Measurements from ENCODE around the gene BRD3. TPM values are rescaled to one million over a fixed set of nuclear protein-coding genes. Genes with fewer than 3 reads are reported as not detected.

BRD3 gene
- total RNA-seq, 1 donor from 2014 or later = 32.0 TPM

- Histone ChIP-seq H3K36me3 (peaks cover 81 to 98% of the 10 kb centered on the region in 2 donors), H3K27ac (no peak overlapping the region), H3K9me3 (no peaks in the 10 kb centered on the region), H3K4me1 (peaks cover 0 to 4% of the 10 kb centered on the region in 2 donors), H3K4me3 (no peak overlapping the region), H3K27me3 (no peaks in the 10 kb centered on the region)
- intact Hi-C loops (cut with DNase I) = no loop called here
- no peak for TF ChIP-seq CTCF (IDR thresholded peaks at IDR 0.05)
- DNase-seq (ENCODE audit: low spot score in 2 of 2) = no peak
These were observed 19.3 kb downstream of the BRD3 start for GRCh38 chr9:134048582-134048968.

- no peaks in the 10 kb centered on the region for H3K9me3 ChIP-seq
- H3K4me3 ChIP-seq = no peak overlapping the region
- no peak overlapping the region for H3K27ac ChIP-seq
- intact Hi-C loops (cut with DNase I) = no loop called here
- DNase-seq (ENCODE audit: low spot score in 2 of 2) = no peak
- TF ChIP-seq CTCF (IDR thresholded peaks at IDR 0.05) = no peak
- no peaks in the 10 kb centered on the region for H3K27me3 ChIP-seq
- peaks cover 0 to 4% of the 10 kb centered on the region in 2 donors for H3K4me1 ChIP-seq
- peaks cover 82 to 98% of the 10 kb centered on the region in 2 donors for H3K36me3 ChIP-seq
These were observed 19.8 kb downstream of the BRD3 start for GRCh38 chr9:134047868-134048581.

- Histone ChIP-seq H3K4me1 (peaks cover 0 to 4% of the 10 kb centered on the region in 2 donors), H3K36me3 (peaks cover 75 to 94% of the 10 kb centered on the region in 2 donors), H3K4me3 (no peak overlapping the region), H3K27ac (no peak overlapping the region), H3K9me3 (no peaks in the 10 kb centered on the region), H3K27me3 (no peaks in the 10 kb centered on the region)
- intact Hi-C loops (cut with DNase I) = no loop called here
- DNase-seq (ENCODE audit: low spot score in 2 of 2) = no peak
- TF ChIP-seq CTCF (IDR thresholded peaks at IDR 0.05) = no peak
These were observed 20.7 kb downstream of the BRD3 start for GRCh38 chr9:134046894-134047681.

GRCh38 chr9:134045841-134046544, 21.8 kb downstream of the BRD3 start:
- TF ChIP-seq CTCF (IDR thresholded peaks at IDR 0.05) = no peak
- no peak for DNase-seq (ENCODE audit: low spot score in 2 of 2)
- intact Hi-C loops (cut with DNase I) = no loop called here
- Histone ChIP-seq H3K4me1 (peaks cover 0 to 4% of the 10 kb centered on the region in 2 donors), H3K27ac (no peak overlapping the region), H3K9me3 (no peaks in the 10 kb centered on the region), H3K36me3 (peaks cover 80 to 95% of the 10 kb centered on the region in 2 donors), H3K4me3 (no peak overlapping the region), H3K27me3 (no peaks in the 10 kb centered on the region)

- no peak for TF ChIP-seq CTCF (IDR thresholded peaks at IDR 0.05)
- peaks cover 0 to 4% of the 10 kb centered on the region in 2 donors for H3K4me1 ChIP-seq
- H3K9me3 ChIP-seq = no peaks in the 10 kb centered on the region
- no peak overlapping the region for H3K27ac ChIP-seq
- intact Hi-C loops (cut with DNase I) = no loop called here
- no peak for DNase-seq (ENCODE audit: low spot score in 2 of 2)
- H3K27me3 ChIP-seq = no peaks in the 10 kb centered on the region
- peaks cover 84 to 95% of the 10 kb centered on the region in 2 donors for H3K36me3 ChIP-seq
- H3K4me3 ChIP-seq = no peak overlapping the region
These were observed 22.9 kb downstream of the BRD3 start for GRCh38 chr9:134044944-134045343.
